ENCODE data around the gene GFY.
"Not testable (repeated sequence)": the region's sequence is repeated elsewhere in the genome, so short reads cannot be mapped to it uniquely, and the experiment has no call there.

The GFY gene

DNA sequence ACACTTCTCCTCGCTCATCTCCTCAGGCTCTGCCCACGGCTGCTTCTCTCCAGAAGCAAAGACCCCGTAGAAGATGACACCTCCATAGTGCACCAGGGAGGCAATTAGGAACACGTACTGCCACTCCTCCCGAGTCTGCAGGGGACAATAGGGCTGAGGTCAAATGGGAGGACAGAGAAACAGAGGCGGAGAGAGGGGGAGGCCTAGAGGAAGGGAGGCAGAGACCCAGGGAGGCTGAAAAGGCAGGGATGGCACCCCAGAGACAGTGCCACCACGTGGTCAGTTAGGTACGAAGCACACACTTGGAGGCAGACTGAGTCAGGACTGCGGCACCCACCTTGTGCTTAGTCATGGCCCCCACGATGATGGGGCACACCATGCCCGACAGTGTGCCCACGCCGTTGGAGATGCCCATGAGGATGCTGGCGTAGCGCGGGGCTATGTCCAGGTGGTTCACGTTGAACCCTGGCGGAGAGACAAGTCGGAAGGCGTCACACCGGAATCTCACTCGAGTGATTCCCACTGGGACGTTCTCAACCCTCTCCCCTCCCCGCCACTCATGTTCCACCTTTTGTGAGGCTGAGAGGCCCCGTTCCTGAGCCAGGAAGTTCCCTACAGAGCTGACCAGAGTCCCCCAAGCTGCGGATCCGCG, 5.6 kb downstream of the GFY start:
- FAIRE-seq: no peak

DNA sequence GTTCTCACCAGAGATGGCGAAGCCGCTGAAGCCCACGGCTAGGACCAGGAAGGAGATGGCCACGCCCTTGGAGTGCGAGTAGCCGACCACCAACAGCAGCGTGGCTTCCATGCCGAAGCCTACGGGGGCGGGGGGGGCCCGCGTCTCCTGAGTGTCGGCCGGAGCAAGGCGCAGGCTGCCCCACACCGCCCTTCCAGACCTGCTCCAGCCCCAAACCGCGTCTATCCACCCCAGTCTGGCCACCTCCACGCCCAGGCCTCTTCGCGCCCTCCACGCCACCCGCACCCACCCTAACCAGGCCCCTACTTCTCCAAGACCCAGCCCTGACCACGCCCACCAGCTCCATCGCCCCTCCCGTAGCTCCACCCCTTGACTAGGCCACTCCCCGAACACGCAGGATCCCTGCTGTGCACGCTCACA, 6.2 kb downstream of the GFY start:
- FAIRE-seq: no peak

DNA sequence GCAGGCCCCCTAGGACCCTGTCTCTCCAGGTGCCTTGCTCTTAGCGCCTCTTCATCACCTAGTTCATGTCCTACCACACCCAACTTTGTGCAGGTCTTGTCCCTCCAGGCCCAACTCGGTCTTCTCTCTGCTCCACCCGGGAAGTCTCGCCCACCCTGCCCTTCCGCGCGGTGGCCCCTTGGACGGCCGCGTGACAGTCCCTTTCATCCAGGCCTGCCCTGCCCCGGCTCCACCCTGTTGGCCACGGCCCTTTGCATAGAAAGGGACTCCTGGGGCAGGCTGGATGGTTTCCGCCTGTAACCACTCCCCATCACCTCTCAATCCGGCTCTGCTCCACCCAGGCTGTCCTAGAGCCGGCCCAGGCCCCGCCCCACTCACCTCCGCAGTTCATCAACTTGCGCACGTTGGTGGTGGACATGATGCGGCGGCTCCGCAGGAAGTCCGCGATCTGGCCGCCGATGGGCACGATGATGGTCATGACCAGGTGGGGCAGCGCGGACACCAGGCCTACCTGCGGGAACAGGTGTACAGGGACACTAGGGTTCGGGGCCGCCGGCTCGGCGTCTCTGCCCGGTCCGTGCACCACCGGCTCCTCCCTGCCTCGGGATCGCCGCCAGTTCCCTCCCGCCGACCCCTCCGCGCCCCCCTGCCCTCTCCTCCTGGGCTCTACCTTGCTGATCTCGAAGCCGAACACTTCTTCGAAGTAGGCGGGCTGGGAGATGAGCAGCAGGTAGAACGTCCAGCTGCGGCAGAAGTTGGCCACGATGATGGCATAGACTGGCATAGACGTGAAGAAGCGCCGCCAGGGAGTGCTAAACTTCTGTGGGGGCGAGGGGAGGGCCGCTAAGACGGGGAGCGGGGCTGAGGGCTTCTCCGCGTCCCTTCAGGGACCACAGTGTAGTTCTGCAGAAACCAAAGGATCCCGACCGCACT, 7.2 kb downstream of the GFY start:
- no peak for FAIRE-seq

DNA sequence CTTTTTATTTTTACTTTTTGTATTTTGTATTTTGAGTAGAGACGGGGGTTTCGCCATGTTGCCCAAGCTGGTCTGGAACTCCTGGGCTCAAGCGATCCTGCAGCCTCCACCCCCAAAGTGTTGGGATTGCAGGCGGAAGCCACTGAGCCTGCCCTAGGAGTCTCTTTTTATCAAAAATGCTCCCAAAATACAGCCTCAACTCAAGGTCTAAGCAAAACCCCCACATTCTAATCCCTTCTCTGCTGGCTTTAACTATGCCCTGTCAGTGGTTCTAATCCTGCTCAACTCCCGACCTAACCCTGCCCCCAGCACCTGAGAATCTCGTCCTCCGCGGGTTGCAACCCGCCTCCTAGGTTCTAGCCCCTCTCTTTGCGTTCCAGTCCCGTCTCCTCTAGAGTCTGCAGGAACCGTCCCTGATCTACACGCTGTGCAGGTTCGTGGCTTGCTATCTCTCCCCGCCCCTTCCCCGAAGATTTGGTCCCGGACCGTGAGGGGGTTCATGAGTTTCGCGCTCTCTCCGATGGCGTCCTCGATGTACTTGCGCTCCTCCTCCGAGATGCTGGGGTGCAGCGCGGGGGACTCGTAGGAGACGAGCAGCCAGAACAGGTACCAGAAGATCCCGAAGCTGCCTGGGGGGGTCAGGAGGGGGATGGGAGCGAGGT, 8.2 kb downstream of the GFY start:
- no peak for FAIRE-seq

DNA sequence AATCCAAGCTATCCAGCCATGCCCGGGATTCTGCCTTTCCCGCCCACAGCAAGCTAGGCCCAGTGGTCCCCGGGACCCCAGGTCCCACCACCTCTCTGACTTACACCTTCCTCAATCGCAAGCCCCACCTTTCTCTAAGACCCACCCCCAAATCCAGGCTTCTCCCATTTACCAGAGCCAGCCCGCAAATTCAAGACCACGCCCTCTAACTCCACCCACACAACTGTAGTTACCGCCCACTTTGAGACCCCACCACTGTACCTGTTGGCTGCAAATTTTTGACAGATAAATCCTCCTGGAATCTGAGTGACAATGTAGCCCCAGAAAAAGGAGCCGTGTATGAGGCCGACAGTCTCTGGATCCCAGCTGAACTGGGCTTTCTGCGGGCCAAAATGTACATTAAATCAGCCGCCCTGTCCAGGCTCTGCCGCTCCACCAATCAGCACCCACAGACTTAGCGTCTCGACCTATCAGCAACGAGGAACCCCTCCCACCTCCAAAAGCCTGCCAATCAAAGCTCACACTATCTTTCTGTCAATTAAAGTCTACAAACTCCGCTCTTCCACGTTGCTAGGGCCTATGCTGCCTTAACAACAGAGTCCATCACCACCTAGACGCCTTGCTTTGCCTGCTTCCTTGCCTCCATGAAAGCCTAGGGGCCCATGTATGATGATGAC, 9.9 kb downstream of the GFY start:
- FAIRE-seq: no peak

DNA sequence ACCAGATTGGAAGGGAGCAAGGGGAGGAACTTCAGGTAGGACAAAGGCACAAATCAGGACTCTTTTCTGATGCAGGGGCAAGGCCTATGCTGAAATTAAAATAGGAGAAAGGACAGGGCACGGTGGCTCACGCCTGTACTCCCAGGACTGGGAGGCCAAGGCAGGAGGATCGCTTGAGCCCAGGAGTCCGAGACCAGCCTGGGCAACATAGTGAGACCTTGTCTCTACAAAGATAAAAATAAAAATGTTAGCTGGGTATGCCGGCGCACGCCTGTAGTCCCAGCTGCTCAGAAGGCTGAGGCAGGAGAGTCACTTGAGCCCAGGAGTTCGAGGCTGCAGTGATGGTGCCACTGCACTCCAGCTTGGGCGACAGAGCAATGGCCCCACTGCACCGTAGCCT, 10.5 kb downstream of the GFY start:
- no peak for FAIRE-seq

DNA sequence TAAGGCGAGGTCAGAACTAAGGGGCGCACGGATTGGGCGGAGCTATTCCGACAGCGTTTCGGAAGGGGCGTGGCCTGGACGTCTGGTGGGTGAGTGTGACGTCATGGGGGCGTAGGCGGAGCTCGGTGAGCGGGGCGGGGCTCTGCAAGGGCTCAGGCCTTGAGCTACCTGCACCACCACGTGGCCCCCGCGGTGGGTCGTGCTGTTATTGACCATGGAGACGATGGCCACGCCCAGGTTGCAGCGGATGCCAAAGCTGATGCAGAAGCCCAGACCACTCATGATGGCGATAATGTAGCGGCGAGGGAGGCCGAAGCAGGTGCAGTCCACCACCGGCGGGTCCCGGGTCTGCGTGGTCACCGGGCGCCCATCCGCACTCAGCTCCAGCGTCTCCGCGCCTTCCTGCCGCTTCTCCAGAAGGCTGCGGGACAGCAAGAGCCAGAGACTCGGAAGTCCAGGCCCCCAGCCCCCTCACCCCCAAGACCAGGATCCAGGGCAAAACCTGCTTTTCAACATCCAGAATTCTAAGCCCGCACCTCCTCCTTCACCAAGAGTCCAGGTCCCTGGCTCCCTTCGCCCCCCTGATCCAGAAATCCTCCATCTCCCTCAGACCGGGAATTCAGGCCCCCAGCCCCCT, 11.3 kb downstream of the GFY start:
- FAIRE-seq: no peak

DNA sequence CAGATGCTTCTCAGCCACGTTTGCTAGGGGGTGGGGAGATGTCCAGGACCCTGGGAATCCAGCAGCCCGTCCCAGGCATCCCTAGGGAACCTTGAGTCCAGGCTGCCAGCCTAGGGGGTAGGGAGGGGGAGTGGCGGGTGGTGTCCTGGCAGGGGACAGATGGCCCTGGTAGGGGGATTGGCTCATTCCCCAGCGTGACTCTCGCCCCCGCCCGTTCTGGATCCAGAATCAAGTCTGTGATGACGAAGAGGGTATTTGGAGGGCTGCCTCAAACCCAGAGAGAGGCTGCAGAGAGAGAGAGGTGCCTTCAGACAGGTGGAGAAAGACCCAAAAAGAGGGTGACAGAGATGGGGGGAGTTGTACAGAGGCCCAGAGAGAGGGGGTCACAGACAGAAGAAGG, 12.0 kb downstream of the GFY start:
- FAIRE-seq: no peak

DNA sequence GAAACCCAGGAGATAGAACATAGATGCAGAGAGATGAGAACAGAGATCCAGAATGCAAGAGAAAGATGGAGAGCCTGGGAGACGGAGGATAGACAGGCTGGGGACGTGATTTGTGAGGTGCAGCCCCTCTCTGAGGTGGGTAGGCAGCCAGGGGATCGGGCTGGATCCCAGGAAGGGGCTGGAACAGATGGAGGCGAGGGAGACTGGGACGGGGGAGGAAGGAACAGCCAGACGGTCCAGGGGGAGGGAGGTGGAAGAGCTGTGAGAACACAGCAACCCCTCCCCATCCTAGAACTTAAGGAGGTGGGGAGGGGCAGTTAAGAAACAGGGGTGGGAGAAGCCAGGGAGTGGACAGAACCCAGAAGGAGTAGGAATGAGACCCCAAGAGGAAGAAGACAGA, 13.1 kb downstream of the GFY start:
- FAIRE-seq: no peak

DNA sequence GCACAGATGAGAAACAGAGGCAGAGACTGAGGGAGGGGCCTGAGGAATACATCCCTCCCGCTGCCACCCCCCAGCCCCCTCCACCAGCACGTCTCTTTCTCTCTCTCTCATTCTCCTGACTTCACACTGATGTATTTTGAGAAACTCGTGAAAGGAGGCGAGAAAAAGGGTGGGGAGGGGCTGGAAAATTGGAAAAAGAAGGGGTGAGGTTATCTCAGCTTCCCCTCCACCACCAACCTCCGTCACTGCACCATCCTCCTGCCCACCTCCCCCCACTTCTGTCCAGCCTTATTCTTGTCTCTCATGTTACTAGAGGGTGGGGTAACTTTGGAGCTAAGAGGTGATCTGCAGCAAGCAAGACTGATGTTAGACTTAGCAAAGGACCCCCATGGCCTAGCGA, 14.6 kb downstream of the GFY start:
- FAIRE-seq: no peak

DNA sequence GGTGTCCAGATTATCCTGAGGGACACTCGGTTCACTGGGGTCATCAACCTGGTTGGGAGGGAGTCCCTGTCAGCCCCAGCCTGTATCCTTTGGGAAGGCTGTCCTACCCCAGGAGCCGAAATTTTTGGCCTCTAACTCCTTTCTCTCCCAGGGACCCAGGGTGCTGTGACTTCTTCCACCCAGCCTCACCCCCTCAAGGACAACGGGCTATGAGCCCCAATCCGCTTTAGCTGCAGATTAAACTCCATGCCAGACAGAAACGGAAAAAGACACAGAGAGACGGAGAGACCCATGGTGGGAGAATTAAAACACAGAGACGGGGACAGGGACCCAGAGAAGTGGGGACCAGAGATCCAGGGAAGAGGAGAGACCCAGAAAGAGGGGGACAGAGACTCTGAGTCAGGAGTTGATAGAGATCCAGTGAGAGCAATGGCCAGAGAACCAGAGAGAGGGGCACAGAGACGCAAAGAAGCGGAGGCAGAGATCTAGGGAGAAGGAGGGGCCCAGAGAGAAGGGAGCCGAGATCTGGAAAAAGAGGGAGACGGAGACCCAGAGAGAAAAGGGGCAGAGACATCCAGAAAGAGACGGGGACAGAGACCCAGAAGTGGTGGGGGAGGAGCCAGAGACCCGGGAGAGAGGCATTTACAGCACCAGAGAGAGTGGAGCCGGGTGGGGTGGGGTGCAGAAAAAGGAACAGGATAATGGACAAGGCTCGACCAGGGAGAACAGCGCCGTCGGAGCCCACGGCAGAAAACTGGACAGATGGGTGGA, 15.4 kb downstream of the GFY start:
- no peak for FAIRE-seq

DNA sequence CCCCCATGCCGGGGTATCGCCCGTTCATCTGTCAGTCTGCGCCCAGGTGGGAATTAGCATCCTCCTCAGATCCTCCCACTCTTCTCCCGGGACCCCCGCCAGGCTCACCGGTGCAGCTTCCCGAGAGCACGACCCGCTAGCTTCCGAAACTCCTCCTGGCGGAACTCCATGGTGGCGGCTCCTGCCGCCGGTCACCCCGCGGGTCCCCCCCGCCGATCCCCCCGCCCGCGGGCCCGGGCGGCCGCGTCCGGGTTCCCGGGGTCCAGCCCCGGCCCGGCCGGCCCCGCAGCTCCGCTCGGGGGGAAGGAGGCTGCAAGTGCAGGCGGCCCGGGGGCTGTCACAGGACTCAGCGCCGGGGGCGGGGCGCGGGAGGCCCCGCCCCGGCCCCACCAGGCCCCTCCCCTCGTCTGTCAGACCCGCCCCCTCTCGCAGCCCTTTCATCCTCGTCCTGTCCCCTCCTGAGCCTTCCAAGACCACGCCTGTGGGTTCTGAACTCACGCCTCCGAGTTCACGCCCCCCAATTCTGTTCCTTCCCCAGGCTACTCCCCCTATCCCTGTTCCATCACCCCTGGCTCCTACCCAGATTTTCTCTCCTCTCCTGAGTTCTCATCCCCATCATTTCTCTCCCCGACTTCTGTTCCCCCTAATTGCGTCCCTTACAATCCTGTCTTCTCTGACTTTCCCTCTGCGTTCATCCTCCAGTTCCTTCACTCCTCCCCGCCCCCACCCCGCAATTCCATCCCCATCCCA, 16.2 kb downstream of the GFY start, which contains the start of gene SLC17A7:
SLC17A7 (minus strand) TSS at position 318 of the 750 bp plus-strand sequence; CDS start at position 170, 148 bp downstream.
- FAIRE-seq: no peak

DNA sequence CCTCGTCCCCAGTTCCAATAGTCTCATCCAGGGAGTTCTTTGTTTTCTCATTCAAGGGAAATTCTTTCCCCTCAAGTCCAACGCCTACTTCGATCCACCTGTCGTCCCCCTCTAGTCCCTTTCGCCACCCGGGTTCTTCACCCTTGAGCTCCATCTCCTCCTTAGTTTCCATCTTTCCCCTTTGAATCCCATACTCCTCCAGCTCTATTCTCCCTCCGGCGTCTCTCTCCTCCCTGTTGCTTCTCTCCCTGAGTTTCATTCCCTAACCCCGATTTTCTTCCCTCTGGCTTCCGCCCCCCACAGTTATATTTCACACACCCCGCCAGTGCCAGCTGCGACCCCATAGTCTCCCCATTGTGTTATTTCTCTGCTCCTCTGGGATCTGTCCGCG, 16.8 kb downstream of the GFY start:
- FAIRE-seq: no peak

DNA sequence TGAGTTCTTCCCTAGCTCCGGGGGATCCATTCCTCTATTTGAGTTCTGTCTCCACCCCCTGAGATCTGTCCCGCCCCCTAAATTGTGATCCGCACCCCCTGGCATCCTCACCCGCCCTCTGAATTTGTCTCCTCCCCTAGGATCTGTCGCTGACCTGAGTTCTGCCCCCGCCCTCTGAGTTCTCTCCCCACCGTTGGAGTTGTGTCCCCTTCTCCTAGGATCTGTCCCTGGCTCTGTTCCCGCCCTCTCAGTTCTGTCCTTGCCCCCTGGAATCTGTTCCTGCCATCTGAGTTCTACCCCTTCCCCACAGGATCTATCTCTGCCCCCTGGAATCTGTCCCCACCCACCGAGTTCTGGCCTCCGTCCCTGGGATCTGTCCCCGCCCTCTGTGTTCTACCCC, 17.2 kb downstream of the GFY start:
- no peak for FAIRE-seq

DNA sequence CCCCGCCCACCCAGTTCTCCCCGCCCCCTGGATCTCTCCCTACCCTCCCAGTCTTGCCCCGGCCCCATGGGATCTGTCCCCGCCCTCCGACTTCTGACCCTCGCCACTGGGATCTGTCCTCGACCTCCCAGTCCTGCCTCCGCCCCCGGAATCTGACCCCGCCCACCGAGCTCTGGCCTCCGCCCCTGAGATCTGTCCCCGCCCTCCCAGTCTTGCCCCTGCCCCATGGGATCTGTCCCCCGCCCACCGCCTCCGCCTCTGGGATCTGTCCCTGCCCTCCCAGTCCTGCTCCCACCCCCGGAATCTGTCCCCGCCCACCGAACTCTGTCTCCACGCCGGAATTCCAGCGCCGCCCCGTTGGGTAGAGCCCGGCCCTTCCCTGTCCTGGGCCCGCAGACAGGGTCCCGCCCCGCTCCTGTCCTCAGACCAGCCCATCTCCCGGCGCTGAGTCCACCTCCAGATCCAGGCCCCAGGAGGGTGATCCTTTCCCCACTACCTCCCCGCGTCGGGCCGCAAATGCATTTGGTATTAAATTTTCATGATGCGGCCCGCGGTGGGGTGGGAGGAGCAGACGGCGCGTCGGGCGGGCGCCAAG, 17.7 kb downstream of the GFY start:
- no peak for FAIRE-seq

DNA sequence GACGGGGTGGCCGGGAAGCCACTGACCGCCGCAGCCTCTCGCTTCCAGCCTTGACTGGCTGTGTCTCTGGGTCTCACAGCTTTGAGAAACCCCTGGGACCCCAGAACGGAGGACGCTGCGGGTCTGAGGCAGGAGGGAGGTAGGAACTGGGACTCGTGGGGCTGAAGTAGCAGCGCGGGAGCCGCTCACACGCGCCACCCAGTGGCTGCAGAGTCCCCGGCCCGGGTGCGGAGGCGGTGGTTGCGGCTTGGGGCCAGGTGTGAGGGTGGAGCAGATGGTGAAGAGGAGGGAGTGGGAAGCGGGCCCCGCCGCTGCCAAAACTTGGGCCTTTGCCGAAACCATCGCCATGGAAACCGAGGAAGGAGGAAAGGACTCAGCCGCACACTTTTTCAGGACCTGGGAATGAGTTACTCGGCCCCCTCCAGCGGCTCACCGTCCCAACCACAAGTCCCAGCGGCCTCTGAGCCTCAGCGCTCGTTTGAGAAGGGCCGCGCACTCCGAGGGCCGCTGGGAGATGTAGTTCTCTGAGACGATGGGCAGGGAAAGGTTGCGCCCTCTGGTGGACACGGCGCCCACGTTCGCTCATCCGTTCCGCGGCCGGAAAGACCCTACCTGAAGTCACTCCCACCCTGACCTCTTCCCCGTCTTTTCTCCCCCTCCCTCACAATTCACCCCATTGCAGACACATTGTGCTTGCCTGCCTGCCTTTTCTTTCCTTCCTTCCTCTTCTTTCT, 18.3 kb downstream of the GFY start:
- no peak for FAIRE-seq

DNA sequence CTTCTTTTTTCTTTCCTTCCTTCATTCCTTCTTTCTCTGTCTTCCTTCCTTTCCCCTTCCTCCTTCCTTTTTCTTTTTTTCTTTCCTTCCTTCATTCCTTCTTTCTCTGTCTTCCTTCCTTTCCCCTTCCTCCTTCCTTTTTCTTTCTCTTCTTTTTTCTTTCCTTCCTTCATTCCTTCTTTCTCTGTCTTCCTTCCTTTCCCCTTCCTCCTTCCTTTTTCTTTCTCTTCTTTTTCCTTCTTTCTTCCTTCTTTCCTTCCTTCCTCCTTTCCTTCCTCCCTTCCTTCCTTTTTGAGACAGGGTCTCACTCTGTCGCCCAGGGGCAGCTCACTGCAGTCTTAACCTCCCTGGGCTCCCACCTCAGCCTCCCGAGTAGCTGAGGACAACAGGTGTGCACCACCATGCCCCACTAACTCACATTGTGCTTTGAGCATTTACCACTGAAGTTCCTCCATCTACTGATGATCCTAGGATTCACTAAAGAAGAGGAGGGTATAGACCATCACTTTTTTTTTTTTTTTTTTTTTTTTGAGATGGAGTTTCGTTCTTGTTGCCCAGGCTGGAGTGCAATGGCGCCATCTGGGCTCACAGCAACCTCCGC, 19.0 kb downstream of the GFY start:
- FAIRE-seq: not testable (repeated sequence)

DNA sequence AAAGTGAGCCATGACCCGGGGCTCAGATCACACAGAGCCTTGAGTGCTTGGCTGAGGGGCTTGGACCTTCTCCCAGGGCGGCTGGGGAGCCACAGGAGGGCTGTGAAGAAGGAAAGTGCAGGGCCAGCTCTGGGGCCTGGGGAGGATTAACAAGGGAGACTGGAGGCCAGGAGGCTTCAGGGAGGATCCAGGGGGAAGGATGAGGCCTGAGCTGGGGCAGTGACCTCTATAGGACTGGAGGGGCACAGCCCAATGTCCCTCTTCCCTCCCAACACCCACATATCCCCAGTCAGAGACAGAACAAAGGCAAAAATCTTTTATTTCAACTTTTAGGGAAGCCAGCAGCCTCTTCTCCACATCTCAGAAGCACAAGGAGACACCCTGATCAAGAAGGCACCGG, 20.8 kb downstream of the GFY start:
- no peak for FAIRE-seq

Measured in colon (tissue), 2 donors.